A673 (cell line): ENCODE data around the gene GAB1.

Source experiments
- CTCF ChIP-seq: fragments of 300-800, 200-600 bp; sonication (generic); conservative IDR thresholded peaks from 2 replicates; pipeline ENCODE4 v1.5.1; 2017; ENCODE audit warnings: low read depth, mild to moderate bottlenecking, antibody characterized with exemption, low read length, moderate library complexity, mixed read lengths
- EZH2 ChIP-seq: fragments of 200-600 bp; sonication (generic); IDR thresholded peaks from 2 replicates; pipeline ENCODE4 v1.6.1; 2017; ENCODE audit warnings: borderline replicate concordance, low read depth, mild to moderate bottlenecking, mixed read lengths, antibody characterized with exemption, low read length; ENCODE audit not compliant: poor library complexity, severe bottlenecking

- TF ChIP-seq CTCF: no peak
- no peak for TF ChIP-seq EZH2
Observed at GRCh38 chr4:143412420-143412758, 75.7 kb downstream of the GAB1 start.
